H1 (cell line): ENCODE results near the gene ABI2.
"Not testable (repeated sequence)": the region's sequence is repeated elsewhere in the genome, so short reads cannot be mapped to it uniquely, and the experiment has no call there.

Source experiments
- ATF2 ChIP-seq: IDR thresholded peaks from 2 replicates; pipeline ENCODE4 v1.6.1; 2012; ENCODE audit warnings: low read length, inconsistent platforms
- CBX8 ChIP-seq: fragments of 300-800, 300-1000 bp; sonication (generic); IDR thresholded peaks from 2 replicates; pipeline ENCODE4 v1.7.1; 2016; ENCODE audit warnings: low read depth, low read length, borderline replicate concordance
- CHD1 ChIP-seq: IDR thresholded peaks from 2 replicates; pipeline ENCODE4 v1.6.1; 2012; ENCODE audit warnings: low read depth, low read length, improper control_type of control experiment
- CREB1 ChIP-seq: IDR thresholded peaks from 2 replicates; pipeline ENCODE4 v1.6.1; 2012; ENCODE audit warnings: inconsistent platforms
- CTCF ChIP-seq, 3 experiments: IDR thresholded peaks; 1 replicate in 2 of 3; 2 replicates in 1 of 3; pipeline versions ENCODE4 v1.5.1 to v1.6.1; 2011; ENCODE audit warnings: low read length in 3 of 3, mild to moderate bottlenecking in 3 of 3, inconsistent platforms in 2 of 3, low read depth in 1 of 3, moderate library complexity in 1 of 3; ENCODE audit not compliant: insufficient read depth in 1 of 3; ENCODE audit errors: control extremely low read depth in 1 of 3
- EP300 ChIP-seq, 2 experiments: IDR thresholded peaks; 1 replicate in 1 of 2; 2 replicates in 1 of 2; pipeline ENCODE4 v1.6.1; 2011 to 2012; ENCODE audit warnings: low read depth in 2 of 2, low read length in 2 of 2, mild to moderate bottlenecking in 2 of 2, borderline replicate concordance in 1 of 2, inconsistent platforms in 1 of 2, moderate library complexity in 1 of 2
- FOSL1 ChIP-seq: IDR thresholded peaks from 2 replicates; pipeline ENCODE4 v1.6.1; 2011; ENCODE audit warnings: mild to moderate bottlenecking, low read depth, low read length, moderate library complexity; ENCODE audit not compliant: insufficient read depth
- MAX ChIP-seq: IDR thresholded peaks from 2 replicates; pipeline ENCODE4 v1.6.1; 2012; ENCODE audit warnings: inconsistent platforms
- NANOG ChIP-seq: IDR thresholded peaks from 2 replicates; pipeline ENCODE4 v1.6.1; 2011; ENCODE audit warnings: low read length, low read depth, mild to moderate bottlenecking, inconsistent platforms; ENCODE audit not compliant: insufficient read depth, poor library complexity, severe bottlenecking
- PHF8 ChIP-seq: fragments of 200-600 bp; sonication (generic); conservative IDR thresholded peaks from 2 replicates; pipeline ENCODE4 v1.7.1; 2012; ENCODE audit warnings: low read depth, mild to moderate bottlenecking, inconsistent platforms, low read length, moderate library complexity
- POLR2A ChIP-seq, 2 experiments: IDR thresholded peaks; 1 replicate in 1 of 2; 2 replicates in 1 of 2; pipeline ENCODE4 v1.6.1; 2011; ENCODE audit warnings: low read depth in 2 of 2, low read length in 2 of 2, mild to moderate bottlenecking in 2 of 2; ENCODE audit errors: control extremely low read depth in 1 of 2
- POLR2AphosphoS5 ChIP-seq: IDR thresholded peaks from 2 replicates; pipeline ENCODE4 v1.6.1; 2011; ENCODE audit warnings: low read depth, low read length
- RBBP5 ChIP-seq: IDR thresholded peaks from 2 replicates; pipeline ENCODE4 v1.7.1; 2012; ENCODE audit warnings: low read depth, mild to moderate bottlenecking, inconsistent platforms, low read length, moderate library complexity, borderline replicate concordance
- YY1 ChIP-seq: IDR thresholded peaks from 2 replicates; pipeline ENCODE4 v1.6.1; 2011; ENCODE audit warnings: low read depth, mild to moderate bottlenecking, low read length

DNA sequence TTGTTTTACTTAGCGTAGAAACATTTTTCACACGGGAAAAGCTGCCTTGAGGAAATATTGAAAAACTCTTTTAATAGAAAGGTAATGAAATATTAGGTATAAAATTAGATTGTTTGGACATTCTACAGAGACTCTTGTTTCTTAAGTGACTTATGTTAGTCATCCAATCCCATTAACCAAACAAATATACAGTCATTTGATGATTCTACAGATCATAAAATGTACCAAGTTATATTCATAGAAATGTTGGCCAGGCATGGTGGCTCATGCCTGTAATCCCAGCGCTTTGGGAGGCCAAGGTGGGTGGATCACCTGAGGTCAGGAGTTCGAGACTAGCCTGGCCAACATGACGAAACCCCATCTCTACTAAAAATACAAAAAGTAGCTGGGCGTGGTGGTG, 60.0 kb downstream of the ABI2 start:
- not testable (repeated sequence) for TF ChIP-seq CREB1; EP300 (IDR thresholded peaks at IDR 0.05; ENCODE audit: borderline replicate concordance in 1 of 2, low read depth in 2 of 2, low read length in 2 of 2); MAX; CTCF (IDR thresholded peaks at IDR 0.05; ENCODE audit: control extremely low read depth in 1 of 3, insufficient read depth in 1 of 3, low read depth in 1 of 3, low read length in 3 of 3); POLR2A (IDR thresholded peaks at IDR 0.05; ENCODE audit: control extremely low read depth in 1 of 2, low read depth in 2 of 2, low read length in 2 of 2); NANOG; CHD1; POLR2AphosphoS5; YY1; ATF2; CBX8; PHF8; FOSL1; RBBP5
